GM19372 (cell line): ENCODE results near the gene LIMS2.

ENCODE experiments used
- ATAC-seq: cut with Tn5 transposase; IDR thresholded peaks from one replicate; pipeline ENCODE4 v1.9.1; 2021; ENCODE audit warnings: mild to moderate bottlenecking, low read depth, moderate library complexity; ENCODE audit not compliant: unreplicated experiment

The LIMS2 gene

DNA sequence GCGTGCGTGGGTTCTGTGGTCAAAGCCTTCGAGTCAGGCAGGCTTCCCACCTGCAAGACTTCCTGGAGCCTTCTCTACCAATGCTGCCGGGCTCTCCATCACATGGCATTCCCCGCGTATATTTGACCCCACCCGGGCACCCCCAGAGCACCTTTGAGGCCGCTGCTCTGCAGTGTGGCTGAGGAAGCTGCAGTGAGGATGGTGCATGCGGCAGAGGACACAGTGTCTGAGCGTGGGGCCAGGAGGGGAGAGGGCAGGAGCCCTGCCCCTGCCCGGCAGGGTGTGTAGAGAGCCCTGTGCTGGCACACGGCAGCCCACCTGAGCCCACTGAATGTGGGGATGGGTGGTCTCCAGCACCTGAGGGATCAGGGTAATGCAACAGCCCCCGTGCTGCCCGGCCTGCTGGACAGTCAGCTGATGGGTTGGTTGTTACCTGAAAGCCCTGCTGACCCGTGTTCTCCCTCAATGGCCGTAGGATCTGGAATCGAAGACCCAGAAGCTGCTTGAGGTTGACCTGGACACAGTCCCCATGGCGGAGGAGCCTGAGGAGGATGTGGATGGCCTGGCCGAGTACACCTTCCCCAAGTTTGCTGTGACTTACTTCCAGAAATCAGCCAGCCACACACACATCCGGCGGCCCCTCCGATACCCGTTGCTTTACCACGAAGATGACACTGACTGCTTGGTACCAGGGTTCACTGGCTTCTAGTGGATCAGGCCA, 66.1 kb downstream of the LIMS2 start:
- ATAC-seq, result no peak

DNA sequence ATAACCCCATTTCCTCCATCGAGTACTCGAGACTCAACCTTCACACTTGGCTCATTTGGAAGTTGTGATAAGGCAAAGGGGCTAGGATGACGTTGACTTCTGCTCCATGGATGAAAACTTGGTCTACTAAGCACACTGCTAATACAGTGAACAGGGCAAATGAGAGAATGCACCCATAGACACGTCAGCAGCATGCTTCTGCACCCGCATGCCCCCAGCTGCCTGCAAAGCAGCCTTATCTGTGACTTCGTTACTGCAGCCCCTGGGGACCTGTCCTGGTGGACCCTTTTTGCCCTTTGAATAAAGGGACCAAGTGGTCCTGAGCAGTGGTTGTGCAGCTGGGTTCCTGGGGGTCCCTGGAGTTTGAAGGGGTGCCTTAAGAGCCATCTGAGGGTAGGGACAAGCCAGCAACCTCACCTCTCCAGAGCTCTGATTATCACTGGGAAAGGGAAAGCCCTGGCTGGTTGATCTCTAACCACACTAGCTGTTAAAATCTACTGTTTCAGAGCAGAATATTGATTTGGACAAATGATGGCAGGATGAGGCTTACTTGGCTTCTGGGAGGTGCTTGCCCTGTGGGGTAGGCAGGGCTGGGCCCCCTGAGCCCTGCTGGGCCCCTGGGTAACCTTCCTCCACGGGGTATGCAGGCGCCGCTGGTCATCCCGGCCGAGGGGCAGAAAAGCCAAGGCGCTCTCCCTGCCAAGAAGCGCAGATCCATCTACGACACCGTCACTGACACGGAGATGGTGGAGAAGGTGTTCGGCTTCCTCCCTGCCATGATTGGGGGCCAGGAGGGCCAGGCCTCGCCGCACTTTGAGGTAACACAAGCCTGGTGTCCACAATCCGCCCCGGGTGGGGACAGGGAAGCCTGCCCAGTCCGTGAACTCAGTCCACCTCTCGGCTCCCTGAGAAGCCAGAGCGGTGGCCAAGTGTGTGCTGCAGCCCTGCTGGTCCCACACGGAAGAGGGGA, 67.0 kb downstream of the LIMS2 start:
- no peak for ATAC-seq

- ATAC-seq, result no peak
Measured at GRCh38 chr2:127607399-127607908, 67.9 kb downstream of the LIMS2 start.

DNA sequence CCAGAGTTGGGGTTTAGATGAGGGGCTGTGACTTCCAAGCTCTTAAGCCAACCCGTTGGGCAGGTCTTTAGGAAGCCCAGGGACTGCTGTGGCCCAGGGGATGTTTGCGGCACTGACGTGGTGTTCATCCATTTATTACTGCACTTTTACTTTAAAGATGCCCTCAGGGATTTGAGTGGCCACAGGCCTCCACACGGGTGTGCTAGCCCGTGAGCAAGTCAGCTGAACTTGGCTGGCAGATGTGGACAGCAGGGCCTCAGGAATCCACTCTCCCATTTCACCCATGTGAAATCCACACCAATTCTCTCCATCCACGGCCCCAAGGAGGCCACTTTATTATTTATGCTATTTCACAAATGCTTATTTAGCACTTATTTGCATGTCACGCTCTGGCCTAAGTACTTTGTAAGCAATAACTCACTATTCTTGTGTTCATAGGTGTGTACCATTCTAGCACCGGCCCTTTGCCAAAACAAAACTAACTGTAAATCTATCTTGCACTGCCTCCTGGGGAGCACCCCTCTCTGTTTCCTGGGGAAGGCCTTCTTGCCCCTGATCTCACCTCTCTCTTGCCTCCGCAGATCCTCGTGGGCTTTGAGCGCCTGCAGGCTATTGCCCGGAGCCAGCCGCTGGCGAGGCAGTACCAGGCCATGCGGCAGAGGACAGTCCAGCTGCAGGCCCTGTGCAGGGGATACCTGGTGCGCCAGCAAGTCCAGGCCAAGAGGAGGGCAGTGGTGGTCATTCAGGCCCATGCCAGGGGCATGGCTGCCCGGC, 68.5 kb downstream of the LIMS2 start:
- no peak for ATAC-seq

- ATAC-seq, result no peak
Measured at GRCh38 chr2:127605691-127606263, 69.6 kb downstream of the LIMS2 start.

GRCh38 chr2:127604986-127605385, 70.3 kb downstream of the LIMS2 start:
- ATAC-seq, result no peak

GRCh38 chr2:127599211-127599610, 76.1 kb downstream of the LIMS2 start:
- ATAC-seq, result no peak

DNA sequence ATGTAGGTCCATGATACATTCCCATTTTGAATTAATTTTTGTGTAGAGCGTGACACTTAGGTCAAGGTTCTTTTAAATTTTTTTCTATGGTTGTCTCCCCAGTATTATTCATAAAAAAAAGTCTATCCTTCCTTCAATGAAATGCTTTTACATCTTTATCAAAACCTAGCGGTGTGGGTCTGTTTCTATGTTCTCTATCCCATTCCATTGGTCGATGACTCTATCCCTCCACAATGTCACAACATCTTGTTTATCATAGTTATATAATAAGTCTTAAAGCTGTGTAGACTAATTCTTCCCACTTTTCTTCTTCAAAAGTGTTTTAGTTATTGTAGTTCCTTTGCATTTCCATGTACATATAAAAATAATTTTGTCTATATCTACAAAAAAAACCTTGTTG, 76.6 kb downstream of the LIMS2 start:
- no peak for ATAC-seq

GRCh38 chr2:127597984-127598380, 77.3 kb downstream of the LIMS2 start:
- ATAC-seq, result no peak

DNA sequence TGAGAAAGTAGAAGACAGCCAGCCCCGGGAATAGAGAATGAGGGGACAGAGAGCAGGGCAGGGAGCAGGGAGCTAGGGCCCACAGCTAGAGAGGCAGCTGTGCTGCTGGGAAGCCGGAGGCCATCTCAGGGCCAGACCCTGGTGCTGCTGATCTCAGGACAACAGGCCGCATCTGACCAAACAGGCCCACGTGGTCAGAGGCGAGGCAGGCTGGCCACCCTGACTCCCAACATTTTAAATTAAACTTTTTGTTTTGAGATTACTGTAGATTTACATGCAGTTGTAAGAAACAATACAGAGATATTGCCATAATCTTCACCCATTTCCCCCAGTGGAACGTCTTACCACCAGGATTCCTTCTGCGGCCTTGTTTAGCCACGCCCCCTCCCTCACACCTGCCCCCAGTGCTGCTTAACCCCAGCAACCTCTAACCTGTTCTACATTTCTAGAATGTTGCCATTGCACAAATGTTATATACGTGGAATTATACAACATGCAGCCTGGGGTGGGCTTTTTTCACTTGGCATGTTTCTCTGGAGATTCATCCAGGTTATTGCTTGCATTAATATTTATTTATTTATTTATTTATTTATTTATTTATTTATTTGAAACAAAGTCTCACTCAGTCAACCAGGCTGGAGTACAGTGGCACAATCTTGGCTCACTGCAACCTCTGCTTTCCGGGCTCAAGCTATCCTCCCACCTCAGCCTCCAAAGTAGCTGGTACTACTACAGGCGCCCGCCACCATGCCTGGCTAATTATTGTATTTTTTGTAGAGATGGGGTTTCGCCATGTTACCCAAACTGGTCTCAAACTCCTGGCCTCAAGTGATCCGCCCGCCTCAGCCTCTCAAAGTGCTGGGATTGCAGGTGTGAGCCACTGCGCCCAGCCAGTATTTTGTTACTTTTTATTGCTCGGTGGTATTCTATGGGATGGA, 78.0 kb downstream of the LIMS2 start:
- ATAC-seq, result no peak

DNA sequence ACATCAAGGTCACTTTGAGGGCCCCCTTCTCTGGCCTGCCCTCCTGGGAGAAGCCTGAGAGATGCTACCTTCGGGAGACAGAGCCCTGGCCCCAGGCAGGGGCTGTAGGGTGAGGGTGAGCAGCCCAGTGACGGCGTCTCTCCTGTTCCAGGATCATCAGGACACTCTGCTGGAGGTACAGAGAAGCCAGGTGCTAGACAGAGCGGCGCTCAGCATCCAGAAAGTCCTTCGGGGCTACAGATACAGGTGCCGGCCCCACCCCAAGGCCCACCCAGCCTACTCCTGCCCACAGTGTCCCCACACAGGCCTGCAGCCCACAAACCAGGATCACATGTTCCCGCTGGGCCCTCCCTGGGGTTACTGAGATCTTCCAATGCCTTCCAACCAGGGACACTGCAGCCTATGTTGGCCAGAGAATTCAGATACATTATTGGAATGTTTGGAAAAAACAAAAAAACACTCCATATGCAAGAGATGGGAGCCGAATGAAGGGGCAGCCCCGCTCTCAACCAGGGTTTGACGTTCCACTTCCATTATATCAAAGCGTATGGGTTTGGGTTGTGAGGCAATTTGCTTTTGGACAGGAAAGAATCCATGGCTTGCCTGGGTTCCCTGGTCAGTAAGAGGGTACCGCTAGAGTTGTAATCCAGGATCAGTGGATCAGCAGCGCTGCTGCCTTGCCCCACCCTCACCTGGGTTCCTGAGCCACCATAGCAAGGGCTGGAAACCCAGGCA, 78.9 kb downstream of the LIMS2 start:
- no peak for ATAC-seq

DNA sequence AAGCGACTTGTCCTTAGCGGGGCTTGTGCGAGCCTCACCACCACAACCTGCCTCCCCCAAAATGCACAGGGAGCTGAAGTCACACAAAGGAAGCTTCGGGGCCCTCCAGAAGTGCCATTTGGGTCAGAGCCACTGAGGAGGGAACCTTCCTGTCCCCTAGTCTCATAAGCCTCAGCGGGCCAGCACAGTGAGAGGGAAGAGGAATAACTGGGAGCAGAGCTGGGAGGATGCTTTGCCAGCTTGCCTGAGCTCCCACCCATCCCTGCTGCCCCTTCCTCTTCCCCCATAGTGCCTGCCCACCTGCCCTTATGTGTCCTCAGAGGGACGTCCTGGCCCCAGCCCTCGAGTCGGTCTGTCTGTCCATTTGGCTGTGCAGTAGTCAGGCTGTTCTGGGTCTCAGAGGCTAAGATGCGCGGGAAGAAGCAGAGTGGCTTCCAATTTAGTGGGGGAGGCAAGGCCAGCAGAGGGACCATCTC, 81.2 kb downstream of the LIMS2 start:
- ATAC-seq, result no peak

GRCh38 chr2:127593228-127594115, 81.9 kb downstream of the LIMS2 start:
- ATAC-seq, result no peak

- ATAC-seq, result no peak
Measured at GRCh38 chr2:127592761-127593227, 82.5 kb downstream of the LIMS2 start.

- ATAC-seq, result peak; percentile 68
Measured at GRCh38 chr2:127591221-127591923, 84.0 kb downstream of the LIMS2 start.

DNA sequence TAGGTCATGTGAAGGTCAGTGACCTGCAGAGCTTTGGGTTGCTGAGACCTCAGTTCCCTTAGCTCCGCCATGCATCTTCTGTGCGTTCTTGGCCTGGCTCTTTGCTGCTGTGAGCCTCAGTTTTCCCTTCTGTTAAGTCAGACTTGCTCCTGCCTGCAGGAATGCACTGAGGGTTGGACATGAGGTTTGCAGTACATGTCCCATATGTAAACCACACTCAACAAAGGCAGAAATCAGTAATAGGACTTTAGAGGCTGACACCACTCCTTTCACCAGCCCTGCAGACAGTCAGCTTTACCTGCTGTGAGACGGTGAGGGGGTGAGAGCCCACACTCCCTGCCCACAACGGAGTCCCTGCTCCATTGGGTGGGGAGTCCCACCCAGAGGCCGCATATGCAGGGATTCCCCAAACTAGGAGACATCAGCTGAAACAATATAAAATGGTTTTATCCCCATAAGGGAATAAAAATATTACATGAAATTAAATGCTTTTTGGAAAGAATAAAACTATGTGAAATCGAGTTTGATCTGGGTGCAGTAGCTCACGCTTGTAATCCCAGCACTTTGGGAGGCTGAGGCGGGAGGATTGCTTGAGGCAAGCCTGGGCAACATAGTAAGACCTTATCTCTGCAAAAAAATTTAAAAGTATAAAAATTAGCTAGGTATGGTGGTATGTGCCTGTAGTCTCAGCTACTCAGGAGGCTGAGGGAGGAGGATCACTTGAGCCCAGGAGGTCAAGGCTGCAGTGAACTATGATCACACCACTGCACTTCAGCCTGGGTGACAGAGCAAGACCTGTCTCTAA, 84.7 kb downstream of the LIMS2 start:
- no peak for ATAC-seq
